ENCODE data around the gene ITPR3. TPM values are rescaled to one million over a fixed set of nuclear protein-coding genes. Genes with fewer than 3 reads are reported as not detected.
A peak's percentile ranks its signal among the peaks of the same experiment; 100 is the strongest.

ITPR3 gene
- total RNA-seq, 1 experiment from 2014 or later = 86.9 TPM

GRCh38 chr6:33576668-33577067, 44.5 kb upstream of the ITPR3 start:
- TF ChIP-seq CTCF (IDR thresholded peaks at IDR 0.05; ENCODE audit: unreplicated experiment) = no peak
- peaks cover 36% of the 10 kb centered on the region for H3K36me3 Mint-ChIP-seq (ENCODE audit: insufficient read depth, unreplicated experiment)
- H3K4me3 Mint-ChIP-seq (ENCODE audit: unreplicated experiment) = peak overlapping the region; percentile 74
- ChIA-PET POLR2A (interaction anchor here (0.5 to 2.1 kb wide), 13 partner anchors 11 to 833 kb away, joined by 3 to 15 read pairs (median 4); partner anchors contain the start of genes CUTA and ZBTB9), CTCF (interaction anchor here (0.6 to 2.1 kb wide), 7 partner anchors 8 to 275 kb away, joined by 3 to 7 read pairs (median 3); no protein-coding TSS in a partner anchor)
- DNase-seq (ENCODE audit: unreplicated experiment) = no peak
- H3K9me3 Mint-ChIP-seq (ENCODE audit: unreplicated experiment) = no peaks in the 10 kb centered on the region
- H3K4me1 Mint-ChIP-seq (ENCODE audit: insufficient read depth, unreplicated experiment) = peaks cover 28% of the 10 kb centered on the region
- no TSS peak for BruUV-seq (replicated peaks)
- H3K27me3 Mint-ChIP-seq (ENCODE audit: insufficient read depth, unreplicated experiment) = no peaks in the 10 kb centered on the region
- H3K27ac Mint-ChIP-seq (ENCODE audit: low read depth, unreplicated experiment) = peak overlapping the region; percentile 97
- intact Hi-C loops (cut with micrococcal nuclease) = no loop called here

GRCh38 chr6:33577106-33577535, 44.0 kb upstream of the ITPR3 start:
- Mint-ChIP-seq H3K4me3 (ENCODE audit: unreplicated experiment) (peak overlapping the region; percentile 74), H3K36me3 (ENCODE audit: insufficient read depth, unreplicated experiment) (peaks cover 36% of the 10 kb centered on the region), H3K27ac (ENCODE audit: low read depth, unreplicated experiment) (peak overlapping the region; percentile 97), H3K4me1 (ENCODE audit: insufficient read depth, unreplicated experiment) (peaks cover 28% of the 10 kb centered on the region), H3K27me3 (ENCODE audit: insufficient read depth, unreplicated experiment) (no peaks in the 10 kb centered on the region), H3K9me3 (ENCODE audit: unreplicated experiment) (no peaks in the 10 kb centered on the region)
- peak; percentile 85 for DNase-seq (ENCODE audit: unreplicated experiment)
- no peak for TF ChIP-seq CTCF (IDR thresholded peaks at IDR 0.05; ENCODE audit: unreplicated experiment)
- BruUV-seq (replicated peaks) = no TSS peak
- intact Hi-C loops (cut with micrococcal nuclease) = no loop called here
- CTCF ChIA-PET = interaction anchor here (0.6 to 2.1 kb wide), 5 partner anchors 8 to 276 kb away, joined by 3 to 7 read pairs (median 5); no protein-coding TSS in a partner anchor
- POLR2A ChIA-PET = interaction anchor here (0.5 to 2.1 kb wide), 13 partner anchors 10 to 832 kb away, joined by 3 to 15 read pairs (median 4); partner anchors contain the start of genes CUTA and ZBTB9

GRCh38 chr6:33577718-33578117, 43.4 kb upstream of the ITPR3 start:
- no TSS peak for BruUV-seq (replicated peaks)
- peak overlapping the region; percentile 97 for H3K27ac Mint-ChIP-seq (ENCODE audit: low read depth, unreplicated experiment)
- DNase-seq (ENCODE audit: unreplicated experiment) = no peak
- intact Hi-C loops (cut with micrococcal nuclease) = no loop called here
- ChIA-PET CTCF (interaction anchor here (1.7 kb wide), 1 partner anchor 134 kb away, joined by 3 read pairs; the partner anchor contains the start of gene UQCC2), POLR2A (interaction anchor here (1.0 to 2.1 kb wide), 8 partner anchors 10 to 160 kb away, joined by 3 to 15 read pairs (median 6); partner anchors contain the start of genes CUTA and ZBTB9)
- H3K36me3 Mint-ChIP-seq (ENCODE audit: insufficient read depth, unreplicated experiment) = peaks cover 36% of the 10 kb centered on the region
- H3K9me3 Mint-ChIP-seq (ENCODE audit: unreplicated experiment) = no peaks in the 10 kb centered on the region
- no peak for TF ChIP-seq CTCF (IDR thresholded peaks at IDR 0.05; ENCODE audit: unreplicated experiment)
- no peaks in the 10 kb centered on the region for H3K27me3 Mint-ChIP-seq (ENCODE audit: insufficient read depth, unreplicated experiment)
- peak overlapping the region; percentile 74 for H3K4me3 Mint-ChIP-seq (ENCODE audit: unreplicated experiment)
- peaks cover 28% of the 10 kb centered on the region for H3K4me1 Mint-ChIP-seq (ENCODE audit: insufficient read depth, unreplicated experiment)

- no TSS peak for BruUV-seq (replicated peaks)
- no peaks in the 10 kb centered on the region for H3K9me3 Mint-ChIP-seq (ENCODE audit: unreplicated experiment)
- peak overlapping the region; percentile 97 for H3K27ac Mint-ChIP-seq (ENCODE audit: low read depth, unreplicated experiment)
- peaks cover 28% of the 10 kb centered on the region for H3K4me1 Mint-ChIP-seq (ENCODE audit: insufficient read depth, unreplicated experiment)
- CTCF ChIA-PET = interaction anchor here (1.0 to 1.7 kb wide), 3 partner anchors 12 to 133 kb away, joined by 3 to 5 read pairs (median 4); partner anchors contain the start of gene UQCC2
- no peak for DNase-seq (ENCODE audit: unreplicated experiment)
- no peaks in the 10 kb centered on the region for H3K27me3 Mint-ChIP-seq (ENCODE audit: insufficient read depth, unreplicated experiment)
- POLR2A ChIA-PET = interaction anchor here (1.1 to 3.2 kb wide), 10 partner anchors 9 to 210 kb away, joined by 4 to 20 read pairs (median 12); partner anchors contain the start of genes CUTA, ITPR3, LEMD2 and ZBTB9
- H3K36me3 Mint-ChIP-seq (ENCODE audit: insufficient read depth, unreplicated experiment) = peaks cover 36% of the 10 kb centered on the region
- no peak for TF ChIP-seq CTCF (IDR thresholded peaks at IDR 0.05; ENCODE audit: unreplicated experiment)
- peak overlapping the region; percentile 85 for H3K4me3 Mint-ChIP-seq (ENCODE audit: unreplicated experiment)
- intact Hi-C loops (cut with micrococcal nuclease) = no loop called here
These were observed 43.0 kb upstream of the ITPR3 start for GRCh38 chr6:33578164-33578563.

Data from MCF 10A (cell line).